Measurements from ENCODE around the gene UQCRHL. TPM values are rescaled to one million over a fixed set of nuclear protein-coding genes. Genes with fewer than 3 reads are reported as not detected.

Gene UQCRHL
- total RNA-seq, 4 donors from 2014 or later: 1.2 to 2.4 (median 1.2) TPM

- H3K36me3 ChIP-seq: no peaks in the 10 kb centered on the region
- H3K4me1 ChIP-seq: peaks cover 64% of the 10 kb centered on the region in 2 donors
- ATAC-seq (no peak), DNase-seq (no peak)
- no peaks in the 10 kb centered on the region for H3K9me3 ChIP-seq
- TF ChIP-seq CTCF (IDR thresholded peaks at IDR 0.05 in 4 of 5, conservative IDR thresholded peaks at IDR 0.05 in 1 of 5): no peak
- TF ChIP-seq POLR2A (IDR thresholded peaks at IDR 0.05): no peak
- H3K27me3 ChIP-seq: no peaks in the 10 kb centered on the region
- in situ Hi-C loops (cut with MboI; ENCODE audit: low sequenced_read_pairs in 4 of 4) (loop anchor here in 1 of 4 donors (5.0 kb wide), 1 partner anchor 36 kb away; no protein-coding TSS in a partner anchor), intact Hi-C loops (cut with DNase I; ENCODE audit: low total_unique reads) (no loop called here)
- H3K27ac ChIP-seq: peak overlapping the region; percentile 90 to 99 (median 98)
- peak overlapping the region; percentile 4 to 79 (median 16) for H3K4me3 ChIP-seq
These were observed 44.0 kb upstream of the UQCRHL start for GRCh38 chr1:15851210-15852035.

DNA sequence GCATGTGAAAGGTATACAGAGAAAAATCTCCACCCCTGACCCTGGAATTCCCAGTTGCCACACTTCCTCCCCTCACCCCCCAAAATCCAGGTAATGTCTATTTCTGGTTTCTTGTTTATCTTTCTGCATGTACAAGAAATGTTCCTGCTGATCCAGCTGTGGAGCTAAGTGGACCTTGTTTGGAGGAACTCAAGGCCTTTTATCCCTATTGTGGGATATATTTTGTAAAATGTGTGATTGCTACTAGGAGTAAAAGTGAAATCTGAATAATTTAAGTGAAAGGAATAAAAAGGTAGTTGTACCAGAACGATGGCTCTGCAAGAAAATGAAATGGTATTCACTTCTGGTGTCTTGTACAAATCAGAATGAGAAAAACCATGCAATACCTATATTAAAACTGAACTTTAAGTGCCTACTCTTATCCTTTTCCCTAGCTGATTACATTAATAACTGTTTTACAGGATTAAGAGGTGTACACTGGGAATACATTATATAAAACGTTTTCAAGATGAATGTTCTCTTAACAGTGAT, 43.1 kb upstream of the UQCRHL start:
- Histone ChIP-seq H3K4me1 (peaks cover 55 to 66% of the 10 kb centered on the region in 2 donors), H3K27ac (peak overlapping the region; percentile 90 to 99 (median 98)), H3K27me3 (no peaks in the 10 kb centered on the region), H3K36me3 (no peaks in the 10 kb centered on the region), H3K4me3 (peak overlapping the region; percentile 74 to 88 (median 82)), H3K9me3 (no peaks in the 10 kb centered on the region)
- in situ Hi-C loops (cut with MboI; ENCODE audit: low sequenced_read_pairs in 4 of 4) (loop anchor here in 1 of 4 donors (5.0 kb wide), 1 partner anchor 37 kb away; no protein-coding TSS in a partner anchor), intact Hi-C loops (cut with DNase I; ENCODE audit: low total_unique reads) (no loop called here)
- TF ChIP-seq CTCF (IDR thresholded peaks at IDR 0.05 in 4 of 5, conservative IDR thresholded peaks at IDR 0.05 in 1 of 5): no peak
- DNase-seq: no peak
- ATAC-seq: no peak

DNA sequence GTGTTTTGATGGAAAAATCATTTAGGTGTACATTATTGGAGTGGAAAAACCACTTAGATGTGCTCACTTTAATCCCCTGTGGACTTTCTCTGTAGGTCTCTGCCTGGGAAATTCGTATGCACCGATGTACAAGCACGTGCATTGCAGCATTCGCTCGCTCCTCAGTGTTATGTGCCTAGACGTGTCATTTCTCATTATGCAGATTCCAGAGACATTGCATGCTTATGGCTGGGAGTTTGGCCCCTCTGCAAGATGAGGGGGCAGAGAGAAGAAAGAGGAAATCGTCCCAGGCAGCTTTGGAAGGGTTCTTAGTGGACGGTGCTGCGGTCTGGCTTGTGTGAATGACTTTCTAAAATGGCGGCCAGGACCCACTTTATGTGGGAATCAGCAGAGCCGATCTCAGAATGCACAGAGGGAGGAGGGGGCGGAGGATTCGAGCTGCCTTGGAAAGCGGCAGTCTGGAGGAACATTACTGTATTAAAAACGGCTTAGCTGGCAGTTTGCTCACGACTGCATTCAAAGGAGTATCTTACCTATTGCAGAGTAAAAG, 42.4 kb upstream of the UQCRHL start:
- ATAC-seq (peak in 1 of 2 donors; percentile 5), DNase-seq (no peak)
- peak overlapping the region; percentile 90 to 99 (median 98) for H3K27ac ChIP-seq
- intact Hi-C loops (cut with DNase I; ENCODE audit: low total_unique reads) (loop anchor here (2.0 kb wide), 1 partner anchor 37 kb away; no protein-coding TSS in a partner anchor), in situ Hi-C loops (cut with MboI; ENCODE audit: low sequenced_read_pairs in 4 of 4) (loop anchor here in 1 of 4 donors (5.0 kb wide), 1 partner anchor 37 kb away; no protein-coding TSS in a partner anchor)
- no peaks in the 10 kb centered on the region for H3K36me3 ChIP-seq
- peaks cover 50 to 66% of the 10 kb centered on the region in 2 donors for H3K4me1 ChIP-seq
- TF ChIP-seq POLR2A (IDR thresholded peaks at IDR 0.05): no peak
- no peak for TF ChIP-seq CTCF (IDR thresholded peaks at IDR 0.05 in 4 of 5, conservative IDR thresholded peaks at IDR 0.05 in 1 of 5)
- H3K4me3 ChIP-seq: peak overlapping the region; percentile 74 to 88 (median 82)
- H3K27me3 ChIP-seq: no peaks in the 10 kb centered on the region
- H3K9me3 ChIP-seq: no peaks in the 10 kb centered on the region

- Histone ChIP-seq H3K27me3 (no peaks in the 10 kb centered on the region), H3K36me3 (no peaks in the 10 kb centered on the region), H3K27ac (peak overlapping the region; percentile 90 to 99 (median 98)), H3K4me3 (peak overlapping the region; percentile 74 to 88 (median 82)), H3K9me3 (no peaks in the 10 kb centered on the region), H3K4me1 (peaks cover 52 to 65% of the 10 kb centered on the region in 2 donors)
- in situ Hi-C loops (cut with MboI; ENCODE audit: low sequenced_read_pairs in 4 of 4): no loop called here
- TF ChIP-seq CTCF (IDR thresholded peaks at IDR 0.05 in 4 of 5, conservative IDR thresholded peaks at IDR 0.05 in 1 of 5) (no peak), POLR2A (IDR thresholded peaks at IDR 0.05) (peak; percentile 56 to 89)
- ATAC-seq (peak; percentile 40 to 48), DNase-seq (peak; percentile 77 to 86)
- intact Hi-C loops (cut with DNase I; ENCODE audit: low total_unique reads): loop anchor here (2.0 kb wide), 1 partner anchor 38 kb away; no protein-coding TSS in a partner anchor
These were observed 41.7 kb upstream of the UQCRHL start for GRCh38 chr1:15848929-15849774.
